DMS53 treated with DMSO at 0.1 percent for 48 hours (cell line): ENCODE data around the gene KRTAP5-2.

Experiments used
- DNase-seq: peaks from one replicate; lab custom pipeline; 2025; ENCODE audit not compliant: unreplicated experiment; lab: John Stamatoyannopoulos, UW

Gene KRTAP5-2

DNA sequence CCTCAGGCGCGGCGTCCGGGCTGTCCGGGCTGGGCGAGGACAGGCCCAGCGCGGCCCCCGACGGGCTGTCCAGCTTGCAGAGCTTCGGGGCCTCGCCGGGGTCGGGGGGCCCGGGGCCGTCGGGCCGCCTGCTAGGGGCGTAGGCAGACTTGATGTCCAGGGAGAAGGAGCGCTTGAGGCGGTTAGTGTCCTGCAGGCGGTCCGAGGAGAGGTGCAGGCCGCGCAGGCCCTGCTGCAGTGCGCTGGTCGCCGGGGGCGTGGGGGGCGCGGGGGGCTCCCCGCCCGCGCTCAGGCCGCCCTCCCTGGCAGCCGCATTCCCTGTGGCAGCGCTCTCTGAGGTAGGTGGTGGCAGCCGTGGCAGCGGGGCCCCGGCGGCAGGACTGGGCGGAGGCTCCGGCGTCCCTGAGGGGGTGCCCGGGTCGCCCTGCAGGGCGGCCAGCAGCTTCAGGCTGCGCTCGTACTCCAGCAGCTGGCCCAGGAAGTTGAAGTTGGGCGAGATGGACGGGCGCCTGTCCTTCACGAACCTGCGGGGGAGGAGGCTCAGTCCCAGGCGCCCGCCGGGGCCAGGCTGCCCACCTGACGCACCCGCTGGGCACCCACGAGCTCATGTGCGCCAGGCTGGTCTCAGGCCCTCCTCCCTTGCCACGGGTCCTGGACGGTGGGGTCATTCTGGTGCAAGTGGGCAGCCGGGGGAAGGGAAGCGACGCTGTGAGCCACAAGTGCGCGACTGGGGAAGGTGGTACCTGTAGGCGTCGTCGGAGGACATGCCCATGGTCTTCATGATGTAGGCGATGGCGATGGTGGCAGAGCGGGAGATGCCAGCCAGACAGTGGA is 40.8 kb downstream of the KRTAP5-2 start:
- DNase-seq = no peak

DNA sequence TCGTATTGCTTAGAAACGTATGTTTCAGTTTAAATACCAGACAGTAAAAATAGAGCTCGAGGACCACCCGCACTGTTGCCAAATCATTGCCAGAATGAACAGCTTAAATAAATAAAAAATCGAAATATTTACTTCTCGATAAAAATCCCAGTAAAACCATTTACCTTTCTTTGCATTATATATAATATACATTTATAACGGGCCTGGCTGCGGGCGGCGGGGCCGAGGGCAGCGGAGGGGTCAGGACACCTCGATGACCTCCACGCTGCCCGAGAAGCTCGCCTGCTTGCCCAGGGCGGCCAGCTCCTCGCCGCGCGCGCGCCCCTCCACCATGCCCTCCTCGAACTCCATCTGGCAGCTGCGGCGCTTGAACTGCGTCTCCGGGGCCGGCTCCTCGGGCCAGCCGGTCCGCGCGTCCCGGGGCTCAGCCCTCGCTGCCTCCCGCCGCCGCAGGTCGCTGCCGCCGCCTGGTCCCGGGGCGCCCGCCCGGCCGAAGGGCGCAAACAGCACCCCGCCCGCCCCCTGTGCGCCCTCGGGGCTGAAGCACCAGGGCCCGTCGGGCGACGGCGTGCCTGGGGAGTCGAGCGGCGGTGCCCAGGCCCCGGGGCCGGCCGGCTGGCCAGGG is 41.7 kb downstream of the KRTAP5-2 start:
- no peak for DNase-seq

DNA sequence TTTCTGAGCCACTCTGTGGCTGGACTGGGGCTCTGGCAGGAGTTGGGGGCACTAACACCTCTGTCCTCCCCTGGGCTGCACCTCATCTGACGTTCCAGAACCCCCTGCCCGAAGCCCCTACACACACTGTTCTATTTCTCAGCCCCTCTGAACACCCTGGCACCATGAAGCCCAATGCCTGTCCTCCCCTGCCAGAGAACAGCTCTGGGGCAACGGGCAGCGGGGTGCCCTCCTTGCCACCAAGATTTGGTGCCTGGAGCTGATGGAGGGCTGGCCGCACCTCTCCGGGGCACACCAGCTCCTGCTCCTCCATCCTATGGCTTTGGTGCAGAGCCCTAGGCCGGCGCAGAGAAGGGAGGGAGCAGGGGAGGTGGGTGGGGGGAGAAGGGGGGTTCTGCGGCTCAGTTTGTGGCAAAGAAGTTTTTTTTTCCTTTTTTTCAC is 42.4 kb downstream of the KRTAP5-2 start:
- DNase-seq = no peak

DNA sequence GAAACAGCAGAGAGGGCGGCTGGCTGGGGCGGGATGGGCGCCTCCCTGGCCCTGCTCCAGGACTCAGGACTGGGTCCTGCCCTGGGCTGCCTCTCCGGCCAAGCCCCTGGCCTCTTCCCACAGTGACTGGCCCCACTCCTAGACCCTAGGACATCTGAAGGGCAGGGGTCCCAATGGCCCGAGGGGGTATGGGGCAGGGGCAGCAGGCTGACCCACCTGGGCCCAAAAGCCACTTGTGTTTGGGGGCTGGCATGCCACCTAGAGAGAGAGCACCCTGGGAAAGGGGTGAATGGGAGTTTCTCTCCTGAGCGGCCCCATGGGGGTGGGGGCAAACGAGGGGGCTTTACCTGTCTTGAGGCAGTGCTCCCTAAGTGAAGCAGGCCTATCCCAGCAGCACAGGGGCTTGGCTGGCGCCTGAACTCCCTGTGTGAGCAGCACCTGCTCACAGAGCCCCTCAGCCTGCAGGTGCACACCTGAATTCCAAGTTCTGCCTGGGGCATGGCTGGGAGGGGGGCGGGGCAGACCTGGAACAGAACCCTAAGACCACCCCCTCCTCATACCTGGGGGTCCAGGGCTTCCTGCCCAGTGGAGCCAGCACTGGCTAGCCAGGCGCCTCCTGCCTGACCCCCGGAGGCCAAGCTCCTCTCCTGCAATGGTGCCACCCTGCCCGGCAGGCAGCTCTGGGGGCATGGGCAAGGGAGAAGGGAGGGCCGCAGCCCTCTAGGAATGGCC is 42.9 kb downstream of the KRTAP5-2 start:
- DNase-seq = no peak

DNA sequence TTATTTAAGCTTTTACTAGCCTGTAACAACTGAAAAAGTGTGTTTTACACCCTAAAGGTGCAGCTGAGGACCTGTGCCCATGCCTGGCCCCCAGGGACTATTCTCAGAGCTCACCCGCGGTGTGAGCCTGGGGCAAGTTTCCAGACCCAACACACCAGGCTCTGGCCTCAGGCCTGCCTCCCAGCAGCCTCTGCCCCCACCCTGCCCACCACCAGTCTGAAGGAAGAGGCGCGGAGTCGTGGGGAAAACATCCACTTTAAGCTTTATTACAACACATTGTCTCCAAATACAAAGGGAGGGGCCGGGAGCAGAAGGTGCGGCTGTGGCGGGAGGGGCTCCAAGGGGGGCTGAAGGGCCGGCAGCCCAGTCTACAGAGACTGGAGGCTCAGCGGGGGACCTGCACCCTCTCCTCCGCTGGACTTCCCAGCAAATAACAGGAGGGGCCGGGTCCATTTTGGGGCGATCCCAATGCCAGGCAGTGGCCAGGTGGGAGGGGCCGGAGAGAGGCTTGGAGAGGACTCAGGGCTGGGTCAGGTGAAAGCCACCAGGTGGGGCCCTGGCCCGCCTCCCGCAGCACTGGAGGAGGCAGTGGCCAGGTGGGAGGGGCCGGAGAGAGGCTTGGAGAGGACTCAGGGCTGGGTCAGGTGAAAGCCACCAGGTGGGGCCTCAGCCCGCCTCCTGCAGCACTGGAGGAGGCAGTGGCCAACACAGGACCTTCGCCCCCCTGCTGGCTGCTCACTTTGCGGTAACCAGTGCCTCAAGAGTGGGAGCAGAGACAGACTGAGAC is 44.1 kb downstream of the KRTAP5-2 start:
- DNase-seq = peak; percentile 74

DNA sequence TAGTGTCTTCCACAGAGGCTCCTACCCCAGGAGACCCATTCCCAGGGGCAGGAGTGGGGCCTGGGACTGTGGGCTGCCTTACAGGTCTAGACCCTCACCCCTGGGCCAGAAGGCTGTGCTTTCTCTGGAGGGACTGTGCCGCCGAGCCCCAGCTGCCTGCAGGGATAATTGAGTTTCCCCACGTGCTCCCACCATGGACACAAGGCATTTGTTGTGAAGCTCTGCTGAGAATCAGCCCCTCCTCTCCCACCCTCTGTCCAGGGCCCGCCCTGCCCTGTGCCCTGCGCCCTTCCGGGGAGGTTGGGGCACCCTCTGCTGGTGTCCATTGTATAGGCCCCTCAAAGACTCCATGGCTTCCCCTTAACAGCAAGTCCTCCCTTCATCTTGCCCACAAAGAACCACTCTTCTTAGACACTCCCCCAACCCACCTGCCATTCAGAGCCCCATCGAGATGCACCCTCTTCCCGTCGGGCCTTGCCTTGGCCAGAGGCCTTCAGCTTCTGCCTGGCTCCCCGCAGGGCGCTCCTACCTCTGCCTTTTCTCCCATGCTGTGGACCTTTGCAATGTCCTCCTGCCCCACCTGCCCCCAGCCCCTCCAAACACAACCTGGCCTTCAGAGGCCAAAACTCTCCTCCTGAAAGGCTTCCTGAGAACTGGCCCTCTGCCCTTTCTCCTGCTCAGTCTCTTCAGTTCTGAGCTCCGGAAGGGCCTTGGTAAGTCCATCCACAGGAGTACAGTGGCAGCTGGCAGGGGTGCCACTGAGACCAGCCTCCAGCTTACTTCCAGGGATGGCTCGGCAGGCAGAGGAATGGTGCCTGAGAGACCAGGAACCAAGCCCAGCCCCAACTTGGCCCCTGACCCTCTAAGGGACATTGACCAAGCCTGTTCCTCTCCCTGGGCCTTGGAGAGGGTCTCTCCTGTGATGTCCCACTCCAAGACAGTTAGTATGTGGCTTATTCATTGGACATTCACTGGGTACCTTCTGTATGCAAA is 48.5 kb downstream of the KRTAP5-2 start:
- DNase-seq = no peak

DNA sequence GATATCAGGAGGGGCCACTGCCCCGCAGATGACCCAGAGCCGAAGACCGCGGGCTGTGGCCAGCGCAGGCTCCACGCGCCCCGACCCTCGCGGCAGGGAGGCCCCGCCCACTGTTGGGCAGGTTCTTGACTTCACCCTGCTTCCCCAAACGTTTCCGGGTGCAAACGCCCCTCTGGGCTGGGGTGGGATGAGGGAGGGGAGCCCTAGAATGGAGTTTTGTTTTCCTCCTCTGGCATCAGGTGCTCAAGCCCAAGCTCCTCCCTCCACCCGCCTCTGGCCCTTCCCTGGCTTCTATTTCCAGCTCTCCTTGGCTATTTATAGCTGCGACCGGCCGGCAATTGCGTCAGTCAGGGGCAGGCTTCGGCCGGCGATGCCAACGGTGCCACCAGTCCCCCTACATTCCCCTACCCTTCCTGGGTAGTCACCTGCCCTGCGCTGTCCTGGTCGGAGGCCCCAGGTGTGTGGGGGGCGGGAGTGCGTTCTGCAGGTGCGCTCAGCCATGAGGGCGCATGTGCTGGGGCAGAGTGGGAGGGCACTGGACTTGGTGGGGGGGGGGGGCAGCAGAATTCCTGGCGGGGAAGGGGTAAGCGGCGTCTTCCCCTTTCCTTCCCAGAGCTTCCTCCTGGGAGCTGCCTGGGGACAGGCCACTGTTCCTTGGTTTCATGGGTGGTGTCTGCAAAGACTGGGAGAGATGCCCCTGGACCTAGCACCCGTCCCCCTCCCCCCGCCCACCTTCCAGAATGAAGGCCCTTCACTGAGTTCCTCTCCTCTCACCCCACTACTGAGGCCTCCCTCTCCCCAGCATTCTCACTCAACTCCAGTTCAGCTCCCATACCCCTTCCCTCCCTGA is 49.6 kb downstream of the KRTAP5-2 start:
- peak; percentile 87 for DNase-seq

DNA sequence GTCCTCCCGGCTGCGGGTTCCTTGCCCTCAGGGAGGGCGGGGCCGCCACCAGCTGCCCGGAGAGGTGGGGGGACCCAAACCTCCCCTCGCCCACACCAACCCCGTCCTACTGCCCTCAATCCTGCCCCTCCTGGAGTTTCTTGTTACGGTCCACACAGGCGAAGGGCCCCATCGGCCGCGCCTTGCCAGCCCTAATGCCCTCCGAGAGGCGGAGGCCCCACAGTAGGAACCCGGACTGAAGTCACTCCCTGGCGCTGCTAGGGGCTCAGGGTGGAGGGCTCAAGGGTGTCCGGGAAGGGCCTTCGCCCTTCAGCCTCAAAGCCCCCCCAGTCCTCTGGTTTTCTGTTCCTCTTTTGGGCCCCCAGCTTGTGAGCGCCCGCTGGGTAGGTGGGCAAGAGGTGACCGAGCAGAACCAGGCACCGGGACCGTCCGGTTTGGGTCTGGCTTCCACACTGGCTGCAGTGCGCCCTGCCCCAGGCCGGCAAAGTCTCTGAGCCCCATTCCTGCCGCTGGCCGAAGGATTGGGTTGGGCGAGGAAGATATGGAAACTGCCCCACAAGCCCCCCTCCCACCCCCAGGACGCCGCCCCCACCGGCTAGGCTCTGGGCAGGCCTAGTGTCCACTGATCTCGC is 50.5 kb downstream of the KRTAP5-2 start:
- peak; percentile 24 for DNase-seq
